HEK293 (cell line): Measurements from ENCODE around the gene PAQR8.

ENCODE experiments used
- CTCF ChIA-PET: fragments of 350-600 bp; formaldehyde crosslinking; extraction: SDS; loops from one replicate; lab custom pipeline; 2021; ENCODE audit warnings: antibody characterized with exemption; lab: Yijun Ruan, JAX
- POLR2A ChIA-PET: fragments of 300-600 bp; formaldehyde crosslinking; extraction: SDS; loops from one replicate; lab custom pipeline; 2020; ENCODE audit warnings: antibody characterized with exemption, inconsistent platforms; lab: Yijun Ruan, JAX
- H3K27ac ChIP-seq: fragments of 200-500 bp; sonication (Bioruptor generic); 2 replicates; pipeline ENCODE4 v1.5.1; 2014; ENCODE audit warnings: low read depth, low read length, control low read depth, inconsistent platforms; ENCODE audit errors: extremely low read depth
- H3K36me3 ChIP-seq, 2 experiments: fragments of 200-500 bp in 1 of 2; sonication (Bioruptor generic) in 1 of 2; 1 replicate in 1 of 2; 2 replicates in 1 of 2; pipeline ENCODE4 v1.5.1; 2014 to 2017; ENCODE audit warnings: inconsistent platforms in 2 of 2, low read length in 2 of 2; ENCODE audit not compliant: control insufficient read depth in 2 of 2, insufficient read depth in 1 of 2
- H3K4me1 ChIP-seq: fragments of 200-500 bp; sonication (Bioruptor generic); 2 replicates; pipeline ENCODE4 v1.5.1; 2014; ENCODE audit warnings: mild to moderate bottlenecking, low read length, inconsistent platforms; ENCODE audit not compliant: control insufficient read depth, insufficient read depth
- H3K4me3 ChIP-seq: 2 replicates; pipeline ENCODE4 v1.5.1; 2011; ENCODE audit warnings: low read depth, mild to moderate bottlenecking, control low read depth, low read length, moderate library complexity
- H3K9me3 ChIP-seq: fragments of 200-500 bp; sonication (Bioruptor generic); 2 replicates; pipeline ENCODE4 v1.5.1; 2014; ENCODE audit warnings: low read depth, low read length, inconsistent platforms; ENCODE audit not compliant: control insufficient read depth, insufficient read depth
- GLI4 ChIP-seq: fragments of 450-650 bp; formaldehyde crosslinking; IDR thresholded peaks from 2 replicates; pipeline ENCODE4 v1.5.1; 2016; ENCODE audit warnings: missing biosample characterization, missing genetic modification characterization
- IKZF3 ChIP-seq: fragments of 450-650 bp; IDR thresholded peaks from 2 replicates; pipeline ENCODE4 v1.5.0; 2018; ENCODE audit warnings: missing biosample characterization, mild to moderate bottlenecking, missing genetic modification characterization, moderate library complexity
- MYNN ChIP-seq: fragments of 450-650 bp; formaldehyde crosslinking; IDR thresholded peaks from 2 replicates; pipeline ENCODE4 v1.5.1; 2016; ENCODE audit warnings: missing biosample characterization, missing genetic modification characterization, borderline replicate concordance
- RBAK ChIP-seq: fragments of 450-650 bp; formaldehyde crosslinking; IDR thresholded peaks from 2 replicates; pipeline ENCODE4 v1.5.1; 2016; ENCODE audit warnings: missing biosample characterization, missing genetic modification characterization
- SCRT1 ChIP-seq: fragments of 450-650 bp; formaldehyde crosslinking; IDR thresholded peaks from 2 replicates; pipeline ENCODE4 v1.5.1; 2016; ENCODE audit warnings: missing biosample characterization, missing genetic modification characterization, borderline replicate concordance
- ZFHX2 ChIP-seq: fragments of 450-650 bp; formaldehyde crosslinking; conservative IDR thresholded peaks from 2 replicates; pipeline ENCODE4 v1.5.1; 2016; ENCODE audit warnings: missing biosample characterization, missing genetic modification characterization
- ZIC2 ChIP-seq: fragments of 450-650 bp; formaldehyde crosslinking; IDR thresholded peaks from 2 replicates; pipeline ENCODE4 v1.5.1; 2016; ENCODE audit warnings: missing biosample characterization, missing genetic modification characterization
- ZNF133 ChIP-seq: fragments of 450-650 bp; formaldehyde crosslinking; IDR thresholded peaks from 2 replicates; pipeline ENCODE4 v1.5.1; 2016; ENCODE audit warnings: missing biosample characterization, missing genetic modification characterization
- ZNF23 ChIP-seq: fragments of 450-650 bp; formaldehyde crosslinking; IDR thresholded peaks from 2 replicates; pipeline ENCODE4 v1.5.1; 2016; ENCODE audit warnings: missing biosample characterization, missing genetic modification characterization, borderline replicate concordance
- ZNF239 ChIP-seq: fragments of 450-650 bp; formaldehyde crosslinking; IDR thresholded peaks from 2 replicates; pipeline ENCODE4 v1.5.1; 2016; ENCODE audit warnings: missing biosample characterization, missing genetic modification characterization
- ZNF248 ChIP-seq: fragments of 450-650 bp; formaldehyde crosslinking; IDR thresholded peaks from 2 replicates; pipeline ENCODE4 v1.5.1; 2017; ENCODE audit warnings: missing biosample characterization, missing genetic modification characterization
- ZNF404 ChIP-seq: fragments of 450-650 bp; formaldehyde crosslinking; IDR thresholded peaks from 2 replicates; pipeline ENCODE4 v1.5.1; 2017; ENCODE audit warnings: missing biosample characterization, missing genetic modification characterization
- ZNF529 ChIP-seq: fragments of 450-650 bp; formaldehyde crosslinking; IDR thresholded peaks from 2 replicates; pipeline ENCODE4 v1.5.1; 2017; ENCODE audit warnings: missing genetic modification characterization, missing biosample characterization; ENCODE audit not compliant: insufficient replicate concordance
- ZNF660 ChIP-seq: fragments of 450-650 bp; IDR thresholded peaks from 2 replicates; pipeline ENCODE4 v1.5.1; 2018; ENCODE audit warnings: missing biosample characterization, mild to moderate bottlenecking, missing genetic modification characterization
- ZNF792 ChIP-seq: fragments of 450-650 bp; formaldehyde crosslinking; IDR thresholded peaks from 2 replicates; pipeline ENCODE4 v1.5.1; 2016; ENCODE audit warnings: missing biosample characterization, missing genetic modification characterization
- ZNF843 ChIP-seq: fragments of 450-650 bp; formaldehyde crosslinking; IDR thresholded peaks from 2 replicates; pipeline ENCODE4 v1.5.1; 2016; ENCODE audit warnings: missing biosample characterization, missing genetic modification characterization
- TF ChIP-seq, protein P1 (sequence below): fragments of 450-650 bp; formaldehyde crosslinking; IDR thresholded peaks from 2 replicates; pipeline ENCODE4 v1.5.1; 2016; ENCODE audit warnings: missing biosample characterization, missing genetic modification characterization
- TF ChIP-seq, protein P2 (sequence below): fragments of 450-650 bp; formaldehyde crosslinking; IDR thresholded peaks from 2 replicates; pipeline ENCODE4 v1.5.1; 2016; ENCODE audit warnings: missing biosample characterization, missing genetic modification characterization, borderline replicate concordance
- TF ChIP-seq, protein P3 (sequence below): fragments of 450-650 bp; formaldehyde crosslinking; IDR thresholded peaks from 2 replicates; pipeline ENCODE4 v1.5.1; 2016; ENCODE audit warnings: missing biosample characterization, missing genetic modification characterization
- TF ChIP-seq, protein P4 (sequence below): fragments of 450-650 bp; formaldehyde crosslinking; IDR thresholded peaks from 2 replicates; pipeline ENCODE4 v1.5.1; 2016; ENCODE audit warnings: missing biosample characterization, missing genetic modification characterization

The PAQR8 gene

DNA sequence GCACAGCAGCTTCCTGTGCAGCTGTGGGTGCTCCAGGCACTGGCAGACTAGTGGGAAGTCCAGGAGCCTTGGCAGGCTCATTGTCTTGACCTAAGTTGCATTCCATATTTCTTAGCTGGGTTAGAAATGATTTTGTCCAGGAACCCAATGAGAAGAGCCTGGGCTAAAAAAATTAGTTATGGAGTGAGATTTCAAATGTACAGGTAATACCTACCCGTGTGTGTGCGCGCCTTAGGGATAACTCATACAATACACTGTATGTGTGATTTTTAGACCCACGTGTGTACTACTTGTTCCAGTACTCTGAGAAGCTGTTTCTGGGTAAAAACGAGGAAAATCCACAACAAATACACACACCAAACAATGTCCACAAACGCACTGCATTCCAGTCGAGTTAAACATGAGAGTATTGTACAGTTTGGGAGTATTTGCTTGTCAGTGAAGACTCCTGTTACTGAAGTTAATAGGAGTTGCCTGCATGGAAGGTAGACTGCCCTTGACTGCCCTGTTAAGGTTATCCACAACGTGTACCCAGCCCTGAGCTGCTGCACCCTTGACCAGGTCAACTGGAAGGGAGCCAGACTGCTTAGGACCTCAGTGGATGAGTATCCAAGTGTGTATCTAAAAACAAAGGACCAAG lies 1.4 kb downstream of the PAQR8 start:
- CTCF ChIA-PET: interaction anchor here (1.0 to 2.3 kb wide), 5 partner anchors 11 to 78 kb away, joined by 3 to 14 read pairs (median 6); no protein-coding TSS in a partner anchor
- Histone ChIP-seq H3K9me3 (no peaks in the 10 kb centered on the region), H3K4me1 (peaks cover 4% of the 10 kb centered on the region), H3K4me3 (peak overlapping the region; percentile 81)
- POLR2A ChIA-PET: interaction anchor here (2.4 kb wide), 1 partner anchor 11 kb away, joined by 32 read pairs; no protein-coding TSS in a partner anchor
- 0 out of 2 replicates have a peak, but pooled peaks have one; percentile 12 for TF ChIP-seq IKZF3 (tag by site-specific recombination)
- TF ChIP-seq ZNF660 (tag by site-specific recombination): no peak
- no peak for TF ChIP-seq MYNN (tag by site-specific recombination)
- TF ChIP-seq, all 188 proteins: peak for 1
- peak overlapping the region; percentile 82; the same call in 1 of the 2 replicates for H3K27ac ChIP-seq
- peaks cover 0 to 7% of the 10 kb centered on the region in 2 experiments; a peak in 1 of 3 replicates for H3K36me3 ChIP-seq

DNA sequence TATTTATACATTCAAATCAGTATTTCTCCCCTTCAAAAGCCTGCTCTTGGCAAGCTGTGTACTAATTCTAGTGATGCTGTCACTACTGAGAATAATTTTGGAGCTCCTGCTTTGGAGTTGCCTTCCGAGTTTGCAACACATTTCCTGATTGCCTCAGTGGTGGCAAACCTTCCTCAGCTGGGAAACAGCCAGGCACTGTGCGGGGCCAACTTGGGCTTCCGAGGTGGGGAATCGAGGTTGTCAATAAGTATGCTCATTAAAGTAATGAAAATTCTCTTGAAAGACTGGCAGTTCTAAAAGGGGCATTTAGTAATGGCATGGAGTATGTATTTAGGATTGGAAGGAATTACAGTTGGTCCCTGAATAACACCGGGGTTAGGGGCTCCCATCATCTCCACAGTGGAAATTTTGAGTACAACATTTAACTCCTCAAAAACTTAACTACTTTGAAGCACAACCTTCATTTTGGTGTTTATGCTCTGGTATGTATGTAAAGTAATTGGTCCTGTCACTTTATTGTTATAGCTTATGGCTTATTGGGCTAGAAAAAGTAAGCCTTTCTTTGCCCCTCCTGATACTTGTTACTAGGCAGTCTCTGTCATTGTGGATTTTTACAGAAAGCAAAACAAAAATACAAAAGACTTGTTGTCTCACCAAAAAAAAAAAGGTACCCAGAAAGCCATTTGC lies 2.7 kb downstream of the PAQR8 start:
- ChIA-PET POLR2A (no interaction called here), CTCF (interaction anchor here (1.0 to 2.1 kb wide), 3 partner anchors 10 to 80 kb away, joined by 3 to 7 read pairs (median 3); no protein-coding TSS in a partner anchor)

DNA sequence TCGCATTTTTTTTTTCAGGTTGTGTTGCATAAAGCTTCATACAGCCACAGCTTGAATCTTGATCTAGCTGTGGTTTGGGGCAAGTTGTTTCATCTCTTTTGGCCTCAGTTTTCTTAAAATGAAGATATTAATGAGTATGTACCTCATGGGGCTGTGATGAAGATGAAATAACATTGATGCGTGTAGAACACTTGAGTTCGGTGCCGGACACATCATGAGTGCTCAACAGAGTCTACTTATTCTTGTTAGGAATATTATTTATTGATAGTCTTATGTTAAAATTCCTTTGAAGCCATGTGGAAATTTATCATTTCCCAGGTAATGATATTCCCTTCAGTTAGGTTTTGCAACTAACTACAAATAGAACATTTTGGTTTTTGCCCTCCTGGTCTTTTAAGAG lies 3.4 kb downstream of the PAQR8 start:
- POLR2A ChIA-PET: no interaction called here
- Histone ChIP-seq H3K9me3 (no peaks in the 10 kb centered on the region), H3K36me3 (peaks cover 0 to 7% of the 10 kb centered on the region in 2 experiments; a peak in 1 of 3 replicates), H3K4me1 (peaks cover 4% of the 10 kb centered on the region), H3K4me3 (no peak overlapping the region), H3K27ac (no peak overlapping the region)
- CTCF ChIA-PET: interaction anchor here (1.0 to 1.4 kb wide), 3 partner anchors 14 to 80 kb away, joined by 3 to 6 read pairs (median 3); no protein-coding TSS in a partner anchor
- no peak for TF ChIP-seq ZNF239
- TF ChIP-seq, protein P1, sequence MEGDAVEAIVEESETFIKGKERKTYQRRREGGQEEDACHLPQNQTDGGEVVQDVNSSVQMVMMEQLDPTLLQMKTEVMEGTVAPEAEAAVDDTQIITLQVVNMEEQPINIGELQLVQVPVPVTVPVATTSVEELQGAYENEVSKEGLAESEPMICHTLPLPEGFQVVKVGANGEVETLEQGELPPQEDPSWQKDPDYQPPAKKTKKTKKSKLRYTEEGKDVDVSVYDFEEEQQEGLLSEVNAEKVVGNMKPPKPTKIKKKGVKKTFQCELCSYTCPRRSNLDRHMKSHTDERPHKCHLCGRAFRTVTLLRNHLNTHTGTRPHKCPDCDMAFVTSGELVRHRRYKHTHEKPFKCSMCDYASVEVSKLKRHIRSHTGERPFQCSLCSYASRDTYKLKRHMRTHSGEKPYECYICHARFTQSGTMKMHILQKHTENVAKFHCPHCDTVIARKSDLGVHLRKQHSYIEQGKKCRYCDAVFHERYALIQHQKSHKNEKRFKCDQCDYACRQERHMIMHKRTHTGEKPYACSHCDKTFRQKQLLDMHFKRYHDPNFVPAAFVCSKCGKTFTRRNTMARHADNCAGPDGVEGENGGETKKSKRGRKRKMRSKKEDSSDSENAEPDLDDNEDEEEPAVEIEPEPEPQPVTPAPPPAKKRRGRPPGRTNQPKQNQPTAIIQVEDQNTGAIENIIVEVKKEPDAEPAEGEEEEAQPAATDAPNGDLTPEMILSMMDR (tag by site-specific recombination): no peak
- TF ChIP-seq ZNF248 (tag by site-specific recombination): no peak
- TF ChIP-seq ZNF133: no peak
- TF ChIP-seq, protein P2, sequence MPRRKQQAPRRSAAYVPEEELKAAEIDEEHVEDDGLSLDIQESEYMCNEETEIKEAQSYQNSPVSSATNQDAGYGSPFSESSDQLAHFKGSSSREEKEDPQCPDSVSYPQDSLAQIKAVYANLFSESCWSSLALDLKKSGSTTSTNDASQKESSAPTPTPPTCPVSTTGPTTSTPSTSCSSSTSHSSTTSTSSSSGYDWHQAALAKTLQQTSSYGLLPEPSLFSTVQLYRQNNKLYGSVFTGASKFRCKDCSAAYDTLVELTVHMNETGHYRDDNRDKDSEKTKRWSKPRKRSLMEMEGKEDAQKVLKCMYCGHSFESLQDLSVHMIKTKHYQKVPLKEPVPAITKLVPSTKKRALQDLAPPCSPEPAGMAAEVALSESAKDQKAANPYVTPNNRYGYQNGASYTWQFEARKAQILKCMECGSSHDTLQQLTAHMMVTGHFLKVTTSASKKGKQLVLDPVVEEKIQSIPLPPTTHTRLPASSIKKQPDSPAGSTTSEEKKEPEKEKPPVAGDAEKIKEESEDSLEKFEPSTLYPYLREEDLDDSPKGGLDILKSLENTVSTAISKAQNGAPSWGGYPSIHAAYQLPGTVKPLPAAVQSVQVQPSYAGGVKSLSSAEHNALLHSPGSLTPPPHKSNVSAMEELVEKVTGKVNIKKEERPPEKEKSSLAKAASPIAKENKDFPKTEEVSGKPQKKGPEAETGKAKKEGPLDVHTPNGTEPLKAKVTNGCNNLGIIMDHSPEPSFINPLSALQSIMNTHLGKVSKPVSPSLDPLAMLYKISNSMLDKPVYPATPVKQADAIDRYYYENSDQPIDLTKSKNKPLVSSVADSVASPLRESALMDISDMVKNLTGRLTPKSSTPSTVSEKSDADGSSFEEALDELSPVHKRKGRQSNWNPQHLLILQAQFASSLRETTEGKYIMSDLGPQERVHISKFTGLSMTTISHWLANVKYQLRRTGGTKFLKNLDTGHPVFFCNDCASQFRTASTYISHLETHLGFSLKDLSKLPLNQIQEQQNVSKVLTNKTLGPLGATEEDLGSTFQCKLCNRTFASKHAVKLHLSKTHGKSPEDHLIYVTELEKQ (tag by site-specific recombination): no peak
- TF ChIP-seq ZIC2: no peak
- no peak for TF ChIP-seq ZNF529 (tag by site-specific recombination)

More for the DNA sequence above, 2.7 kb downstream of the PAQR8 start:
- Histone ChIP-seq H3K27ac (no peak overlapping the region), H3K4me1 (peaks cover 4% of the 10 kb centered on the region), H3K9me3 (no peaks in the 10 kb centered on the region), H3K36me3 (peaks cover 0 to 7% of the 10 kb centered on the region in 2 experiments; a peak in 1 of 3 replicates), H3K4me3 (no peak overlapping the region)
- TF ChIP-seq, protein P3, sequence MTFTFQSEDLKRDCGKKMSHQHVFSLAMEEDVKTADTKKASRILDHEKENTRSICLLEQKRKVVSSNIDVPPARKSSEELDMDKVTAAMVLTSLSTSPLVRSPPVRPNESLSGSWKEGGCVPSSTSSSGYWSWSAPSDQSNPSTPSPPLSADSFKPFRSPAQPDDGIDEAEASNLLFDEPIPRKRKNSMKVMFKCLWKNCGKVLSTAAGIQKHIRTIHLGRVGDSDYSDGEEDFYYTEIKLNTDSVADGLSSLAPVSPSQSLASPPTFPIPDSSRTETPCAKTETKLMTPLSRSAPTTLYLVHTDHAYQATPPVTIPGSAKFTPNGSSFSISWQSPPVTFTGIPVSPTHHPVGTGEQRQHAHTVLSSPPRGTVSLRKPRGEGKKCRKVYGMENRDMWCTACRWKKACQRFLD: no peak
- TF ChIP-seq, protein P1 (tag by site-specific recombination): no peak
- no peak for TF ChIP-seq ZNF23
- no peak for TF ChIP-seq SCRT1
- no peak for TF ChIP-seq ZFHX2
- TF ChIP-seq, protein P4, sequence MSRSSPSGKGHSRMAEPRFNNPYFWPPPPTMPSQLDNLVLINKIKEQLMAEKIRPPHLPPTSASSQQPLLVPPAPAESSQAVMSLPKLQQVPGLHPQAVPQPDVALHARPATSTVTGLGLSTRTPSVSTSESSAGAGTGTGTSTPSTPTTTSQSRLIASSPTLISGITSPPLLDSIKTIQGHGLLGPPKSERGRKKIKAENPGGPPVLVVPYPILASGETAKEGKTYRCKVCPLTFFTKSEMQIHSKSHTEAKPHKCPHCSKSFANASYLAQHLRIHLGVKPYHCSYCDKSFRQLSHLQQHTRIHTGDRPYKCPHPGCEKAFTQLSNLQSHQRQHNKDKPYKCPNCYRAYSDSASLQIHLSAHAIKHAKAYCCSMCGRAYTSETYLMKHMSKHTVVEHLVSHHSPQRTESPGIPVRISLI (tag by site-specific recombination): no peak
- TF ChIP-seq RBAK (tag by site-specific recombination): no peak
- no peak for TF ChIP-seq GLI4
- TF ChIP-seq ZNF404 (tag by site-specific recombination): no peak
- TF ChIP-seq ZNF792: no peak
- TF ChIP-seq ZNF843 (tag by site-specific recombination): no peak
